GM18511 (cell line): Measurements from ENCODE around the gene ART1.

Experiments used
- ATAC-seq: cut with Tn5 transposase; IDR thresholded peaks from one replicate; pipeline ENCODE4 v1.9.1; 2021; ENCODE audit warnings: mild to moderate bottlenecking, moderate library complexity; ENCODE audit not compliant: unreplicated experiment

ART1 gene

GRCh38 chr11:3665336-3666022, 20.6 kb downstream of the ART1 start:
- no peak for ATAC-seq

- ATAC-seq = no peak
Observed at GRCh38 chr11:3666023-3666530, 21.1 kb downstream of the ART1 start.

- ATAC-seq = no peak
Observed at GRCh38 chr11:3667149-3668035, 22.5 kb downstream of the ART1 start.

GRCh38 chr11:3669128-3669527, 24.2 kb downstream of the ART1 start:
- no peak for ATAC-seq

- no peak for ATAC-seq
Observed at GRCh38 chr11:3669742-3670183, 24.8 kb downstream of the ART1 start.

GRCh38 chr11:3671334-3672254, 26.7 kb downstream of the ART1 start, which contains the start of gene CHRNA10:
TSS of gene CHRNA10 (minus strand) at chr11:3671384. CDS start at chr11:3671312, 72 bp downstream.
- ATAC-seq = no peak

GRCh38 chr11:3674189-3674588, 29.3 kb downstream of the ART1 start:
- ATAC-seq = no peak

- ATAC-seq = no peak
Observed at GRCh38 chr11:3675971-3676370, 31.0 kb downstream of the ART1 start.

GRCh38 chr11:3679077-3679476, 34.1 kb downstream of the ART1 start:
- no peak for ATAC-seq

- ATAC-seq = no peak
Observed at GRCh38 chr11:3683039-3683438, 38.1 kb downstream of the ART1 start.

GRCh38 chr11:3684129-3684818, 39.3 kb downstream of the ART1 start:
- ATAC-seq = no peak

GRCh38 chr11:3684819-3685172, 39.9 kb downstream of the ART1 start:
- ATAC-seq = no peak

- ATAC-seq = no peak
Observed at GRCh38 chr11:3685923-3686322, 41.0 kb downstream of the ART1 start.

- no peak for ATAC-seq
Observed at GRCh38 chr11:3686751-3687150, 41.8 kb downstream of the ART1 start.

GRCh38 chr11:3700410-3700809, 55.5 kb downstream of the ART1 start:
- no peak for ATAC-seq

- ATAC-seq = no peak
Observed at GRCh38 chr11:3700910-3701309, 56.0 kb downstream of the ART1 start.

- ATAC-seq = no peak
Observed at GRCh38 chr11:3703383-3703782, 58.5 kb downstream of the ART1 start.

- no peak for ATAC-seq
Observed at GRCh38 chr11:3707176-3707575, 62.2 kb downstream of the ART1 start.

GRCh38 chr11:3709977-3710376, 65.0 kb downstream of the ART1 start:
- no peak for ATAC-seq
